Measurements from ENCODE around the gene NEURL2.
"Not testable (repeated sequence)": the region's sequence is repeated elsewhere in the genome, so short reads cannot be mapped to it uniquely, and the experiment has no call there.

The NEURL2 gene

GRCh38 chr20:45919542-45920399 is 28.8 kb upstream of the NEURL2 start:
- DNase-seq: no peak

- no peak for DNase-seq
Measured at GRCh38 chr20:45918779-45919537, 27.9 kb upstream of the NEURL2 start.

- no peak for DNase-seq
Measured at GRCh38 chr20:45918182-45918737, 27.3 kb upstream of the NEURL2 start.

GRCh38 chr20:45917790-45918141 is 26.8 kb upstream of the NEURL2 start:
- no peak for DNase-seq

- no peak for DNase-seq
Measured at GRCh38 chr20:45913116-45913515, 22.1 kb upstream of the NEURL2 start.

DNA sequence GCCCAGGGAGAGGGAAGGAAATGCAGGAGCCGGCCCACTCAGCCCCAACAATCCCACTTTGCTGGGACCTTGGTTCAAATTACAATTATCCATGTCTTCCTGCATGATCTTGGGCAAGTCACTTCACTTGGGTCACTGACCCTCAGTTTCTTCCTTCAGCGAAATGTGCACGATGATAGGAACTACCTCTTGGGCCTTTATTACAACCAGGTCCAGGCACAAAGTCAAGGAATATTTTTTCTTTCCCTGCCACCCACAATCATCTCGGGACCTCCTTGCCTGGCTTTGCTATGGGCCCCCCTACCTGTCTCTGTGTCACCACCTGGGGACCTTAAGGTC is 21.3 kb upstream of the NEURL2 start:
- DNase-seq: no peak

GRCh38 chr20:45911486-45912343 is 20.7 kb upstream of the NEURL2 start, which contains the start of gene PLTP:
Gene PLTP (minus strand): TSS chr20:45912155. CDS start chr20:45911452, 703 bp downstream.
- DNase-seq: no peak

- peak; percentile 94 for DNase-seq
Measured at GRCh38 chr20:45910670-45911485, 19.9 kb upstream of the NEURL2 start.

DNA sequence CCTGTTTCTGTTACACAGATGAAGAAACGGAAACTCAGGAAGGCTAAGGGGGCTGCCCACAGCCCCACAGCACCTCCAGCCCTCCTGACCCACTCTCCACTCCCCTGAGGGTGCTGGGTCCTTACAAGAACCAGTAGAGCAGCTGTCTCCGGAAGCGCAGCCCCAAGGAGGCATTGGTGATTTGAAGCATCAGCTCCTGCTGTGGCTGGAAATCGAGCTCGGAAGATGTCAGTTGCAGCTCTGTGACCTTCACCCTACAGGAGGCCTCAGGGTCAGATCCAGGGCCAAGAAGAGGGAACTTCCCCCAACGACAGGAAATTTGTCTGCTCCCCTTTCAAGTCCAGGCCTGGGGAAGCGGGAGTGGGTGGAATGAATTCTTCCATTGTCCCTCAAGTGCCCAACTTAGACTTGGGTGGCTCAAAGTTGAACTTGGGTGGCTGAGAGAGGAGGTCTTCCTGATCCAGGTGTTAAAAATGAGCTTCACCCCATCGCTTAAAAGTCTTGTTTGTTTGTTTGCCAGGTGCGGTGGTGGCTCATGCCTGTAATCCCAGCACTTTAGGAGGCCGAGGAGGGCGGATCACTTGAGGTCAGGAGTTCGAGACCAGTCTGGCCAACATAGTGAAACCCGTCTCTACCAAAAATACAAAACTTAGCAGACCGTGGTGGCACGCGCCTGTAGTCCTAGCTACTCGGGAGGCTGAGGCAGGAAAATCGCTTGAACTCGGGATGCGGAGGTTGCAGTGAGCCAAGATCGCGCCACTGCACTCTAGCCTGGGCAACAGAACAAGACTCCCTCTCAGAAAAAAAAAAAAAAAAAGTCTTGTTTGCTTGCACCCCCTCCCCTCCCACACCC is 19.0 kb upstream of the NEURL2 start:
- no peak for DNase-seq

DNA sequence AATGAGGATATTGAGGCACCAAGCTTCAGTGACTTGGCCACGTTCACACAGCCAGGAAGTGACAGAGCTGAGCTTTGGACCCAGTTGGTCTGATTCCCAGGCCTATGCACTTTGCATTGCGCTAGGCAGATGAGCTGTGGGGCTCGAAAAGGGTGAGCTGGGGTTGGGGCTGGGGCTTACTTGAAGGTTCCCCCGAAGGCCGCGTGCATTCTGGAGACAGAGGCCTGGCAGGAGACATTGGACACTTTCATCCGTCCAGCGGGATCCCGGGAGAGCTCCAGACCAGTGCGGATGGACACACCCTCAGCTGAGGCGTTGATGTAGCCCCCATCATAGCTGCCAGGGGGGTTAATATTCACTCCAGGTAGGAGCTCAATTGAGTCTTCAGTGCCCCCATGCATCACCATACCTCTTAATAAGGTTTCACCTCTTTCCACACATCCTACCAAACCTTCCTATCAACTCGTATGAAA is 18.4 kb upstream of the NEURL2 start:
- DNase-seq: no peak

DNA sequence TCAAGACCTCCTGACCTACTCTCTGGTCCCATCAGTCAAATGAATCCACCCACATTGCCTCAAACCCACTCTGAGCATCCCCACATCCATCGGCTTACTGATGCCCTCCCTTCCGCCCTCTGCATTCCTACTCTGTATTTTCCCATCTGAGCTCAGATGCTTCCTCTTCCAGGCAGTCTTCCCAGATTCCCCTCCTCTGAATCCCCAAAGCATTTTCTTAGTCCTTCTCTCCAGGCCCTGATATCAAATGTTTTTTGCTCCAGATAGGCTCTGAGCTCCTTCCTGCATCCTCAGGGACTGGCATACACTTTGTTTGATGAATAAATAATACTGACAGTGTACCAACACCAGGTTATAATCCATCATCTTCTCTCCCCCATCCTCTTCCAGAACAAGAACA is 17.1 kb upstream of the NEURL2 start:
- no peak for DNase-seq

- DNase-seq: no peak
Measured at GRCh38 chr20:45907219-45907948, 16.4 kb upstream of the NEURL2 start.

GRCh38 chr20:45905505-45906079 is 14.6 kb upstream of the NEURL2 start:
- no peak for DNase-seq

DNA sequence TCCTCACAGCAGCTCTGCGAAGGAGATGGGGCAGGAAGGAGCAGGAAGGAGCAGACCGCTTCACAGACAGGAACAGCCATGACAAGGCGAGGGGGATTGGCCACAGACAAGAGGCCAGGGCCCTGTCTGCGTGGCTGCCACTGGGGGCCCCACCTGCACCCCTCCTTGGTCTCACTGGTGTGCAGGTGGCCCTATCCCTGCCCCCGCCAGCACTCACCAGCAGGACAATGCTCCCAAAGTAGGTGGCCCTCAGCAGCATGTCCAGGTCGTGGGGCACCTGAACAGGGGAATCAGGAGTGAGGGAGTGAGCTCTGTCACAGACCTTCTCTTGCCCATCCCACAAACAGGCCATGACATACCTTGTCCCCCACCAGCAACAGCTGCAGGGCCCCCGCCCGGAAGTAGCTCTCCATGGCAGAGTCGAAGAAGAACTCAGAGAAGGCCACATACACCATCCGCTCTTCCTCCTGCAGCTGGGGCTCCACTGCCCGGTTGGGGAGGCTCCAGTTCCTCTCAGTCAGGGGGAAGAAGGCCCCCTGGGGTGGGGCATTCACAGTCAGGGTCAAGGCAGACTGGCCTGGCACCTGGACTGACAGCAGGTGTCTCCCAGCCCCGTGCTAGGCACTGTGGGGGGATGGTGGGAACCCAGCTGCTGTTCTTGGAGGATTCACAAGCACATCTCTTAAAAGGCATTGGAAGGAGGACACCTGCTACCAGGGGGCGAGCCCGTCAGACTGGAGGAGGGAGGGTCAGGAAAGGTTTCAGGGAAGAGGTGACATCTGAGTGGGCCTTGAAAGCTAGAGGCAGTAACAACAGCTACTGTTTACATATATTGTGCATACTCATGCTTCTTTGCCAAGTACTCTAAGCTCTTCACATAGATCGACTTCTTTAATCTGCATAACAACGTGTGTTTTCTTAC is 13.8 kb upstream of the NEURL2 start:
- DNase-seq: no peak

- DNase-seq: no peak
Measured at GRCh38 chr20:45902199-45902701, 11.2 kb upstream of the NEURL2 start.

DNA sequence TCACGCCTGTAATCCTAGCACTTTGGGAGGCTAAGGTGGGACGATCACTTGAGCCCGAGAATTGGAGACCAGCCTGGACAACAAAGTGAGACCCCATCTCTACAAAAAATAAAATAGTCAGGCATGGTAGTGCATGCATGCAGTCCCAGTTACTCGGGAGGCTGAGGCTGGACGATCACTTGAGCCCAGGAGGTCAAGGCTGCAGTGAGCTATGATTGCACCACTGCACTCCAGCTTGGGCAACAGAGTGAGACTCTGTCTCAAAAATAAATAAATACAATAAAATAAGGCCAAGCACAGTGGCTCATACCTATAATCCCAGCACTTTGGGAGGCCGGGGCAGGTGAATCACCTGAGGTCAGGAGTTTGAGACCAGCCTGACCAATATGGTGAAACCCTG is 10.3 kb upstream of the NEURL2 start:
- not testable (repeated sequence) for DNase-seq

DNA sequence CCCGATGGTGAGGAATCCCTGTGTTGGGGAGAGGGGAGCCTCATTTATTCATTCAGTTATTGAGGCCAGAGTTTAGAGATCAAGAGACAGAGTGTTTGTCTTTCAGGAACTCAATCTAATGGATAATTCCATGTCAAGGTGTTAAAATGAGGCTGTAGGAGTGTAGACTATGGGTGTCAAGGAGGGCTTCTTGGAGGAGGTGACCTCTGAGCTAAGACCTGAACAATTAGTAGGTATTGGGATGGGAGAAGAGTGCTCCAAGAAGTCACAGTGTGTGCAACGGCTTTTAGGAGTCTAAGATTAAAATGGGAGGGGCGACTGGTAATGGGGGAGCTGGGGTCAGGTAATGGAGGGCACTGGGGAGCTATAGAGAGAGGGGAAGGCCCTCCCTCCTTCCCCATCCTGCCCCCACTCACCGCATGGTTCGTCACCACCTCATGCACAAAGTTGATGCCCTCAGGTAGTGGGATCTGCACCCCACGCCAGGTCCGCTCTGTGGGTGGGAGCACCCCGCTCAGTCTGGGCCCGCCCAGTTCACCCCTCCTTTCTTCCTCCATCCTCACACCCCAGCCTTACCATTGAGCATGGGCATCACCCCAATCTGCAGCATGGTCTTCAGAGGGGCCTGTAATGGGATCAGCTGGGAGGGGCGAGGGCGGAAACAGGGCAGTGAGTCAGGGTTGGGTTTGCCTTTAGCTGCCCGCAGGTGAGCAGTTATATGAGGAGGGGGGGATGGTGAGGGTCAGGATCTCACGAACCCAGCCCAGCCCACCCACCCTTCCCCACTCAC is 8.2 kb upstream of the NEURL2 start:
- DNase-seq: no peak

DNA sequence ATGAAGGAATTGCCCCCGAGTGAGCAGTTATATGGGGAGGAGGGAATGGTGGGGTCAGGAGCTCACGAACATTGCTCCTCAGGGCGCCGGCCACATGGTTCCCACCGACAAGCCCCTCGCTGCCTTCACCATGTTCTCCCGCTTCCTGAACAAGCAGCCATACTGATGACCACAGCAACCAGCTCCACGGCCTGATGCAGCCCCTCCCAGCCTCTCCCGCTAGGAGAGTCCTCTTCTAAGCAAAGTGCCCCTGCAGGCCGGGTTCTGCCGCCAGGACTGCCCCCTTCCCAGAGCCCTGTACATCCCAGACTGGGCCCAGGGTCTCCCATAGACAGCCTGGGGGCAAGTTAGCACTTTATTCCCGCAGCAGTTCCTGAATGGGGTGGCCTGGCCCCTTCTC is 7.3 kb upstream of the NEURL2 start:
- DNase-seq: no peak

All from activated CD4-positive, CD25-positive, alpha-beta regulatory T cell treated with anti-CD3 and anti-CD28 coated beads, Interleukin-2, amount 50 U/mL, for 72 hours (primary cell).